Endothelial cell of umbilical vein (primary cell): ENCODE results near the gene IP6K1. TPM values are rescaled to one million over a fixed set of nuclear protein-coding genes. Genes with fewer than 3 reads are reported as not detected.

ENCODE experiments used
- BruUV-seq: library from RNA; stranded (reverse); fragments of 400-500 nt; replicated peaks from 2 replicates; lab custom pipeline; 2021; lab: Mats Ljungman, UMichigan
- CTCF ChIA-PET: fragments of 300-600, 350-600 bp; sonication (Branson Sonifier 250); formaldehyde crosslinking; loops from one replicate; lab custom pipeline; 2021; ENCODE audit warnings: antibody characterized with exemption, inconsistent platforms; lab: Charles Lee
- POLR2A ChIA-PET: fragments of 300-600, 350-600 bp; sonication (Branson Sonifier 250); formaldehyde crosslinking; loops from one replicate; lab custom pipeline; 2021; ENCODE audit warnings: antibody characterized with exemption, inconsistent platforms; lab: Charles Lee
- DNase-seq: peaks from one replicate; pipeline ENCODE4 v3.0.0-alpha.2; 2011; ENCODE audit warnings: low read depth, low spot score
- FAIRE-seq: peaks from 2 replicates; lab custom pipeline; 2011; peaks lifted over from hg19 to GRCh38; lab: Jason Lieb, UNC
- H2AFZ ChIP-seq: 2 replicates; pipeline ENCODE4 v1.6.0; 2012; ENCODE audit warnings: low read depth, low read length, control low read depth, inconsistent platforms
- H3K27ac ChIP-seq: 2 replicates; pipeline ENCODE4 v1.5.1; 2011; ENCODE audit warnings: low read depth, mild to moderate bottlenecking, control low read depth, low read length, moderate library complexity; ENCODE audit not compliant: insufficient read depth
- H3K27me3 ChIP-seq, 2 experiments: 2 replicates each; pipeline versions ENCODE4 v1.6.0 to v1.6.1; 2011; ENCODE audit warnings: low read length in 2 of 2, mixed read lengths in 1 of 2; ENCODE audit not compliant: control insufficient read depth in 2 of 2, insufficient read depth in 2 of 2
- H3K36me3 ChIP-seq, 2 experiments: 2 replicates in 1 of 2; 3 replicates in 1 of 2; pipeline ENCODE4 v1.5.1; 2011; ENCODE audit warnings: low read length in 2 of 2, mild to moderate bottlenecking in 1 of 2, moderate library complexity in 1 of 2; ENCODE audit not compliant: control insufficient read depth in 2 of 2, insufficient read depth in 2 of 2; ENCODE audit errors: extremely low read depth in 1 of 2
- H3K4me1 ChIP-seq: 3 replicates; pipeline ENCODE4 v1.5.1; 2011; ENCODE audit warnings: mild to moderate bottlenecking, low read length; ENCODE audit not compliant: control insufficient read depth, insufficient read depth; ENCODE audit errors: extremely low read depth
- H3K4me2 ChIP-seq: 2 replicates; pipeline ENCODE4 v1.6.1; 2011; ENCODE audit warnings: low read length, control low read depth, mixed read lengths; ENCODE audit not compliant: insufficient read depth
- H3K4me3 ChIP-seq, 3 experiments: fragments of 200-600 bp in 1 of 3; sonication (generic), shearing (Covaris generic) in 1 of 3; replicated peaks in 1 of 3; 2 replicates each; pipeline ENCODE4 v1.5.1; 2011 to 2016; ENCODE audit warnings: control low read depth in 3 of 3, low read length in 3 of 3, mild to moderate bottlenecking in 2 of 3, inconsistent platforms in 1 of 3, low read depth in 1 of 3, moderate library complexity in 1 of 3; ENCODE audit not compliant: insufficient read depth in 1 of 3
- H3K79me2 ChIP-seq: 2 replicates; pipeline ENCODE4 v1.6.0; 2012; ENCODE audit warnings: low read length, inconsistent platforms; ENCODE audit not compliant: control insufficient read depth, insufficient read depth
- H3K9ac ChIP-seq: replicated peaks from 2 replicates; pipeline ENCODE3; 2011; ENCODE audit warnings: low read length, control low read depth; ENCODE audit not compliant: insufficient read depth; ENCODE audit errors: extremely low read depth
- H3K9me1 ChIP-seq: replicated peaks from 3 replicates; pipeline ENCODE4 v1.6.0; 2011; ENCODE audit warnings: mild to moderate bottlenecking, low read length; ENCODE audit not compliant: control insufficient read depth, insufficient read depth; ENCODE audit errors: extremely low read depth
- H3K9me3 ChIP-seq: replicated peaks from 2 replicates; pipeline ENCODE4 v1.5.1; 2012; ENCODE audit warnings: low read length, inconsistent platforms; ENCODE audit not compliant: control insufficient read depth, insufficient read depth
- H4K20me1 ChIP-seq: replicated peaks from 2 replicates; pipeline ENCODE3; 2011; ENCODE audit warnings: mild to moderate bottlenecking, low read length; ENCODE audit not compliant: control insufficient read depth, insufficient read depth; ENCODE audit errors: extremely low read depth
- EZH2 ChIP-seq: IDR thresholded peaks from 2 replicates; pipeline ENCODE4 v1.6.1; 2012; ENCODE audit warnings: borderline replicate concordance, low read depth, mild to moderate bottlenecking, moderate library complexity, low read length, inconsistent platforms; ENCODE audit not compliant: severe bottlenecking
- FOS ChIP-seq: IDR thresholded peaks from 2 replicates; pipeline ENCODE4 v1.6.1; 2011; ENCODE audit warnings: mild to moderate bottlenecking, low read length, moderate library complexity, borderline replicate concordance; ENCODE audit not compliant: insufficient read depth
- GATA2 ChIP-seq: IDR thresholded peaks from 2 replicates; pipeline ENCODE4 v1.7.0; 2011; ENCODE audit warnings: low read depth, mild to moderate bottlenecking, moderate library complexity, mixed read lengths, low read length; ENCODE audit not compliant: insufficient read length, insufficient read depth
- JUN ChIP-seq: IDR thresholded peaks from 2 replicates; pipeline ENCODE4 v1.6.1; 2011; ENCODE audit warnings: borderline replicate concordance, low read depth; ENCODE audit not compliant: insufficient read length, insufficient read depth
- MYC ChIP-seq: IDR thresholded peaks from one replicate; pipeline ENCODE4 v1.6.1; 2011; ENCODE audit warnings: mild to moderate bottlenecking, low read depth, low read length
- POLR2A ChIP-seq: IDR thresholded peaks from 2 replicates; pipeline ENCODE4 v1.6.1; 2012; ENCODE audit warnings: low read depth, mild to moderate bottlenecking, control low read depth, low read length
- POLR2AphosphoS5 ChIP-seq: IDR thresholded peaks from 2 replicates; pipeline ENCODE4 v1.6.1; 2012; ENCODE audit warnings: low read depth, mild to moderate bottlenecking, control low read depth, low read length, moderate library complexity; ENCODE audit not compliant: insufficient read depth
- dilution Hi-C: fragments of 300-500 bp; cut with MboI; formaldehyde crosslinking; loops from one replicate; pipeline ENCODE4 v1.15.0; 2019; ENCODE audit warnings: low sequenced_read_pairs; ENCODE audit not compliant: extremely low pct_ligation_motif_present
- intact Hi-C: fragments of 100-400 bp; cut with micrococcal nuclease; formaldehyde crosslinking; loops from one replicate; pipeline ENCODE4 v1.10.0; 2022
- polyA plus RNA-seq, 4 experiments: library from polyadenylated mRNA; depleted of rRNA in 3 of 4; stranded (reverse) in 3 of 4; unstranded in 1 of 4; fragments of >200 nt; gene quantifications; 2 replicates each; pipeline versions ENCODE4 v1.2.1 to v1.2.3, GENCODE V29; 2011 to 2012; ENCODE audit warnings: missing spikeins in 1 of 4
- total RNA-seq: library from RNA; stranded (reverse); gene quantifications from 2 replicates; pipeline ENCODE4 v1.2.3, GENCODE V29; 2021
- TF ChIP-seq, protein P1 (sequence below): IDR thresholded peaks from 2 replicates; pipeline ENCODE4 v1.6.1; 2011; ENCODE audit not compliant: insufficient read depth, insufficient read length
- TF ChIP-seq, protein P2 (sequence below), 2 donors: IDR thresholded peaks; 1 replicate in 1 of 2; 2 replicates in 1 of 2; pipeline ENCODE4 v1.5.1; 2011; ENCODE audit warnings: low read length in 2 of 2, mild to moderate bottlenecking in 2 of 2, moderate library complexity in 2 of 2, control low read depth in 1 of 2, inconsistent platforms in 1 of 2, low read depth in 1 of 2; ENCODE audit not compliant: insufficient read depth in 1 of 2; ENCODE audit errors: extremely low read depth in 1 of 2

Gene IP6K1
- total and polyA plus RNA-seq, 2 donors (not counting 3 experiments of a cell fraction or from before 2014, with no cell fraction given): 42.7 to 60.8 TPM

DNA sequence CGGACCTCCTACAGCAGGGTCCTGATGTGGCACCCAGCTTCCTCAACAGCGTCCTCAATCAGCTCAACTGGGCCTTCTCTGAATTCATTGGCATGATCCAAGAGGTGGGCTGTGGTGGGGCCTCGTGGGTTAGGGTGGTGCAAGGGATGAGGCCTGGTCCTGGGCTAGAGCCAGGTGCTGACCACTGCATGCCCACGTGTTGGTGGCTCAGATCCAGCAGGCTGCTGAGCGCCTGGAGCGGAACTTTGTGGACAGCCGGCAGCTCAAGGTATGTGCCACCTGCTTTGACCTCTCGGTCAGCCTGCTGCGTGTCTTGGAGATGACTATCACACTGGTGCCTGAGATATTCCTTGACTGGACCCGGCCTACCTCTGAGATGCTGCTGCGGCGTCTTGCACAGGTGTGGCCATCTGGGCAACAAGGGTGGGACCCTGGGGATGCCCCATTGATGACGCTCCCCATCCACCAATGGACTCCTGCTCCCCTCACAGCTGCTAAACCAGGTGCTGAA is 70.7 kb downstream of the IP6K1 start:
- dilution Hi-C loops: no loop called here
- POLR2A ChIA-PET: no interaction called here
- Histone ChIP-seq H3K9me3 (no peaks in the 10 kb centered on the region), H3K9ac (no peak overlapping the region), H3K9me1 (no peaks in the 10 kb centered on the region), H3K79me2 (no peaks in the 10 kb centered on the region), H3K36me3 (peaks cover 0 to 4% of the 10 kb centered on the region in 2 experiments), H3K4me2 (no peak overlapping the region), H4K20me1 (no peaks in the 10 kb centered on the region), H2AFZ (no peak overlapping the region), H3K4me3 (no peak overlapping the region), H3K27me3 (no peaks in the 10 kb centered on the region), H3K4me1 (peaks cover 7% of the 10 kb centered on the region), H3K27ac (no peak overlapping the region)
- TF ChIP-seq EZH2: no peak
- no peak for TF ChIP-seq GATA2
- TF ChIP-seq FOS: no peak
- TF ChIP-seq, protein P1, sequence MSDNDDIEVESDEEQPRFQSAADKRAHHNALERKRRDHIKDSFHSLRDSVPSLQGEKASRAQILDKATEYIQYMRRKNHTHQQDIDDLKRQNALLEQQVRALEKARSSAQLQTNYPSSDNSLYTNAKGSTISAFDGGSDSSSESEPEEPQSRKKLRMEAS: no peak
- TF ChIP-seq JUN: no peak
- no peak for TF ChIP-seq POLR2A
- TF ChIP-seq, protein P2, sequence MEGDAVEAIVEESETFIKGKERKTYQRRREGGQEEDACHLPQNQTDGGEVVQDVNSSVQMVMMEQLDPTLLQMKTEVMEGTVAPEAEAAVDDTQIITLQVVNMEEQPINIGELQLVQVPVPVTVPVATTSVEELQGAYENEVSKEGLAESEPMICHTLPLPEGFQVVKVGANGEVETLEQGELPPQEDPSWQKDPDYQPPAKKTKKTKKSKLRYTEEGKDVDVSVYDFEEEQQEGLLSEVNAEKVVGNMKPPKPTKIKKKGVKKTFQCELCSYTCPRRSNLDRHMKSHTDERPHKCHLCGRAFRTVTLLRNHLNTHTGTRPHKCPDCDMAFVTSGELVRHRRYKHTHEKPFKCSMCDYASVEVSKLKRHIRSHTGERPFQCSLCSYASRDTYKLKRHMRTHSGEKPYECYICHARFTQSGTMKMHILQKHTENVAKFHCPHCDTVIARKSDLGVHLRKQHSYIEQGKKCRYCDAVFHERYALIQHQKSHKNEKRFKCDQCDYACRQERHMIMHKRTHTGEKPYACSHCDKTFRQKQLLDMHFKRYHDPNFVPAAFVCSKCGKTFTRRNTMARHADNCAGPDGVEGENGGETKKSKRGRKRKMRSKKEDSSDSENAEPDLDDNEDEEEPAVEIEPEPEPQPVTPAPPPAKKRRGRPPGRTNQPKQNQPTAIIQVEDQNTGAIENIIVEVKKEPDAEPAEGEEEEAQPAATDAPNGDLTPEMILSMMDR (IDR thresholded peaks at IDR 0.05; ENCODE audit: extremely low read depth in 1 of 2, insufficient read depth in 1 of 2, low read depth in 1 of 2, low read length in 2 of 2): no peak
- no peak for TF ChIP-seq POLR2AphosphoS5
- TF ChIP-seq MYC: no peak
- FAIRE-seq: no peak
- intact Hi-C loops: no loop called here
- CTCF ChIA-PET: interaction anchor here (1.6 to 2.3 kb wide), 2 partner anchors 13 to 176 kb away, joined by 4 to 7 read pairs; no protein-coding TSS in a partner anchor
- no TSS peak for BruUV-seq
- no peak for DNase-seq
